Measurements from ENCODE around the gene RGR.

GRCh38 chr10:84256510-84257342 lies 11.9 kb downstream of the RGR start:
- TF ChIP-seq CTCF (conservative IDR thresholded peaks at IDR 0.05 in 1 of 2, IDR thresholded peaks at IDR 0.05 in 1 of 2; ENCODE audit: low read depth in 1 of 2, low read length in 2 of 2), result peak; percentile 43 to 69
- no peak for TF ChIP-seq EZH2 (IDR thresholded peaks at IDR 0.05; ENCODE audit: low read length, missing control alignments)

All from fibroblast of lung (primary cell).